HL-60 (cell line): Measurements from ENCODE around the gene DNAH7.
A peak's percentile ranks its signal among the peaks of the same experiment; 100 is the strongest.

Source experiments
- DNase-seq, 2 experiments: peaks; one replicate each; pipeline ENCODE4 v3.0.0-alpha.2; 2010 to 2020; ENCODE audit warnings: low read depth in 1 of 2, low spot score in 1 of 2
- H3K27ac ChIP-seq: fragments of 250-450 bp; sonication (Bioruptor Pico); replicated peaks from 2 replicates; pipeline ENCODE4 v1.5.1; 2020; ENCODE audit warnings: mild to moderate bottlenecking, moderate library complexity
- H3K27me3 ChIP-seq: fragments of 250-450 bp; sonication (Bioruptor Pico); 2 replicates; pipeline ENCODE4 v1.5.1; 2021; ENCODE audit warnings: mild to moderate bottlenecking, moderate library complexity; ENCODE audit not compliant: insufficient read depth, poor library complexity, severe bottlenecking
- H3K4me3 ChIP-seq: replicated peaks from 2 replicates; pipeline ENCODE4 v1.5.1; 2011; ENCODE audit warnings: mild to moderate bottlenecking, control low read depth, low read length; ENCODE audit not compliant: insufficient read depth
- CTCF ChIP-seq: IDR thresholded peaks from one replicate; pipeline ENCODE4 v1.5.1; 2011; ENCODE audit warnings: low read length, control low read depth, inconsistent platforms; ENCODE audit not compliant: insufficient read depth
- GABPA ChIP-seq: IDR thresholded peaks from 2 replicates; pipeline ENCODE4 v1.6.1; 2012; ENCODE audit warnings: low read depth
- POLR2AphosphoS5 ChIP-seq: IDR thresholded peaks from 2 replicates; pipeline ENCODE4 v1.6.1; 2012; ENCODE audit warnings: low read depth
- REST ChIP-seq: IDR thresholded peaks from 2 replicates; pipeline ENCODE4 v1.6.1; 2012; ENCODE audit warnings: low read depth; ENCODE audit not compliant: insufficient replicate concordance
- SPI1 ChIP-seq: IDR thresholded peaks from 2 replicates; pipeline ENCODE4 v1.6.1; 2012; ENCODE audit warnings: low read depth, mild to moderate bottlenecking, borderline replicate concordance

Gene DNAH7

GRCh38 chr2:196018037-196018436, 50.6 kb downstream of the DNAH7 start:
- no peaks in the 10 kb centered on the region for H3K27me3 ChIP-seq
- no peak overlapping the region for H3K4me3 ChIP-seq
- DNase-seq = no peak
- no peak overlapping the region for H3K27ac ChIP-seq
- TF ChIP-seq SPI1 = no peak
- no peak for TF ChIP-seq REST
- no peak for TF ChIP-seq POLR2AphosphoS5

GRCh38 chr2:196012314-196012713, 56.3 kb downstream of the DNAH7 start:
- TF ChIP-seq SPI1 (no peak), REST (peak; percentile 65), POLR2AphosphoS5 (no peak), CTCF (no peak), GABPA (no peak)

GRCh38 chr2:196000551-196000950, 68.1 kb downstream of the DNAH7 start:
- Histone ChIP-seq H3K27ac (no peak overlapping the region), H3K4me3 (no peak overlapping the region), H3K27me3 (no peaks in the 10 kb centered on the region)
- TF ChIP-seq GABPA (no peak), REST (no peak), CTCF (no peak), POLR2AphosphoS5 (no peak), SPI1 (no peak)
- no peak for DNase-seq

More at GRCh38 chr2:196012314-196012713, 56.3 kb downstream of the DNAH7 start:
- Histone ChIP-seq H3K27ac (no peak overlapping the region), H3K27me3 (no peaks in the 10 kb centered on the region), H3K4me3 (no peak overlapping the region)
- no peak for DNase-seq

GRCh38 chr2:195998070-195998469, 70.6 kb downstream of the DNAH7 start:
- H3K27me3 ChIP-seq = no peaks in the 10 kb centered on the region
- TF ChIP-seq SPI1 (no peak), REST (no peak)
- no peak overlapping the region for H3K4me3 ChIP-seq
- no peak for DNase-seq
- H3K27ac ChIP-seq = no peak overlapping the region
